NCI-H2081 treated with DMSO at 0.1 percent for 48 hours (cell line): ENCODE data around the gene NF1.
"Not testable (repeated sequence)": the region's sequence is repeated elsewhere in the genome, so short reads cannot be mapped to it uniquely, and the experiment has no call there.

Experiments
- DNase-seq: peaks from one replicate; lab custom pipeline; 2025; lab: John Stamatoyannopoulos, UW

Gene NF1

DNA sequence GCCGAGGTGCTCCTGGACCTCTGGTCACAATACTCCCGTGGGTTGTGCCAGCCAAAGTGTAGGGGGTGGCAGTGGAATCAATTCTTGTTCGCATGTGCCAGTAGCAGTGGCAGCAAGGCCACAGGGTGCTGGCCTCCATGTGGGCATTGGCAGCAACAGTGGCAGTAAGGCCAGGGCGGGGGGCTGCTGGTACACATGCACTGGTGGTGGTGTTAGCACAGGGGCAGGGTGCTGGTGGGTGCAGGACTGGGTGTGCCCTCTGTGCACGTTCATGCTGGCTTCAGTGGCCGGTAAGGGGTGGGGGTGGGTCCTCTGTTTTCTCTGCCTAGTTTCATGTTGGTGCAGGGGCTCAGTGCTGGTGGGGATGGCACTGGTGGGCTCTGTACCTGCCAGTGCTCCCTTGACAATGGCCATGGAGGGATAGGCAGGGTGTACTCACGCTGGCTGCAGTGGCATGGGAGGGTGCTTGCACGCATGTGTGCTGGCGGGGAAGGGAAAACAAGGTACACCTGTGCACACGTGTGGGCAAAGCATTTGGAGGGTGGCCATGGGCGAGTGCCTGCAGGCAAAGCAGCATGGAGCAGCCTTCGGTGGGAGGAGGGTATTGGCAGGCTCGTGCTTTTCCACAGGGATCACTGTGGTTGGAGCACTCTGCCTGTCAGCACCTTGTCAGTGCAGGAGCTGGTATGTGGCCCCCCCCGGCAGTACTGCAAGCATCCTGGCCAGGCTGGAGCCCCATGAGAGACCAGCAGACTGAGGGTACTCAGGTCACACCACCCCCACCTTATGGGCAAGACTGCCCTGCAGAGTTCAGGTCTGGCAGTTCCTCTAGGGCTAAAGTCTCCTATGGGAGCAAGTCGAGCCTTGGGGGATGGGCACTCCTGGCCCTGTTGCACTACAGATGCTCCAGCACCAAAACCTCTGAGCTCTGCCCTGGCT, 35.8 kb downstream of the NF1 start:
- no peak for DNase-seq

DNA sequence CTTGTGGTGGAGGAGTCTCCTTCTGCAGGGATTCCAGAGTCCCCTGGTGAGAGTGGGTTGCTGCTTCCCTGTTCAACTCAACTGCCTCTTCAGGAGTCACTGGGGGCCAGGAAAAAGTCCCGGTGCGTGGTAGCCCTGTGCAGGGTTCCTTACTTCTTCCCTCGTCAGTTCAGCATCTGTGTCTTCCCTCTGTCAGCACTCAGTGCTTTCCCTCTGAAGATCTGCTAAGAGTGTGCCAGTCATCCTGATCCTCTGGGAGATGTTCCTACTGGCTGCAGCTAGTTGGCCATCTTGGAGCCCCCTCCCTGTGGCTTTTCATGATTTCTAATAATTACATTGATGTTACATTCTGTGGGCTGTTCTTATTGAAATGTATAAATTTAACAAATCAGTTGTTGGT, 36.5 kb downstream of the NF1 start:
- DNase-seq = no peak

DNA sequence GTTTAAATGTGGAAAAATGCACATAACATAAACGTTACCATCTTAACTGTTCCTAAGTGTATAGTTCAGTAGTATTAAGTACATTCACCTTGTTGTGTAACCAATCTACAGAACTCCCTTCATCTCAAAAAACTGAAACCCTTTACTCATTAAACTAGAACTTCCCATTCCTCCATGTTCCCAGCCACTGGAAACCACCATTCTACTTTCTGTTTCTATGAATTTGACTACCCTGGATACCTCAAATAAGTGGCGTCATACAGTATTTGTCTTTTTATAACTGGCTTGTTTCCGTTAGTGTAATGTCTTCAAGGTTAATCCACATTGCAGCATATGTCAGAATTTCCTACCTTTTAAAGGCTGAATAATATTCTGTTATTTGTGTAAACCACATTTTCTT, 38.2 kb downstream of the NF1 start:
- no peak for DNase-seq

DNA sequence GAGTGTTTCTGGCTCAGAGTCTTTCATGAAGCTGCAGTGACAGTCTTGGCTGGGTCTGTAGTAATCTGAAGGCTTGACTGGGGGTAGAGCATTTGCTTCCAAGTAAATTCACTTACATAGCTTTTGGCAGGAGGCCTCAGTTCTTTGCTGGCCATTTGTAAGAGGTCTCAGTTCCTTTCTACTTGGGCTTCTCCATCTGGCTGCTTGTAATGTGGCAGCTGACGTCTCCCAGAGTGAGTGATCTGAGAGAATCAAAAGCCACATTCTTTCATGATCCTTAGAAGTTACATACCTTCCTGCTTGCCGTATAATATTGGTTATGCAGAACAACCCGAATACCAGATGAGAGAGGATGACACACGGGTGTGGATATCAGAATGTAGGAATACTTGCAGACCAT, 39.8 kb downstream of the NF1 start:
- DNase-seq = no peak

DNA sequence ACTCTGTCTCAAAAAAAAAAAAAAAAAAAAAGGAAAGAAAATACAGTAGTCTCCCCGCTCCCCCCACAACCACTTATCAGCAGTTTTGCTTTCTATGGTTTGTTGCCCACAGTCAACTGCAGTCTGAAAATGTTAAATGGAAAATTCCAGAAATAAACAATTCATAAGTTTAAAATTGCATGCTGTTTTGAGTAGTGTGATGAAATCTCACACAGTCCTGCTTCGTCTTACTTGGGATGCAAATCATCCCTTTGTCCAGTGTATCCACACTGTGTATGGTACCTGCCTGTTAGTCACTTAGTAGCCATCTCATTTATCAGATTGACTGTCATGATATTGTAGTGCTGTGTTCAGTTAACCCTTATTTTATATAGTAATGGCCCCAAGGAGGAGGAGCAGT, 41.5 kb downstream of the NF1 start:
- no peak for DNase-seq

DNA sequence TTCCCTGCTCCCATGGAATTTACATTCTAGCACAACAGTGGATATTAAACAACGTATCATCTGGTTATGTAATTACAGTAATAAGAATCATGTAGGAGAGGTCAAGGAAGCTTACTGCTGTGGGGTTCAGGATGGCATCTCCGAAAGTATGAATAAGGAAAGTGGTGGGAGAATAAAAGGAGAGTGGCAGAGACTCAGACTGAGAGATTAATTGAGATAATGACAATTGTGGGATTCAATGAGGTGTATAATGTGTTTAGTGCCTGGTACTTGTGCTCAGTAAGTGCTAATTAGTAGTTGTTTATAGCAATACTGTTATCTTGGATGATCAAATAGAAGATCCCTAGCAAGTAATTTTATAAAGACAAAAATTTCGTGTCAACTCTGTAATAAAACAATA, 45.3 kb downstream of the NF1 start:
- DNase-seq = no peak

DNA sequence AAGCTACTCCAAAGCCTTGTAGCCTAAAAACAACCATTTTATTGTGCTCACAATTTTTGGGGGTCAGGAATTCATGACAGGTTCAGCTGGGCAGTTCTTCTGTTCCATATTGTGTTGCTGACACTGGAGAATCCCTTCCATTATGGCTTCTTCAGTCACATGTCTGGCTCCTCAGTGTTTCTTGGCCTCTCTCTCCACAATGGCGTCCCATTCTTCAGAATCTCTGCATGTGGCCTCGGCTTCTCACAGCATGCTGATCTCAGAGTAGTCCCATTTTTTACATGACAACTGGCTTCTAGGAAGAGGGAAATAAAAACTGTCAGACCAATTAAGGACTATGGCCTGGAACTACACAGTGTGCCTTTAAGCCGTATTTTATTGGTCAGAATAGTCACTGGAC, 49.7 kb downstream of the NF1 start:
- DNase-seq = no peak

DNA sequence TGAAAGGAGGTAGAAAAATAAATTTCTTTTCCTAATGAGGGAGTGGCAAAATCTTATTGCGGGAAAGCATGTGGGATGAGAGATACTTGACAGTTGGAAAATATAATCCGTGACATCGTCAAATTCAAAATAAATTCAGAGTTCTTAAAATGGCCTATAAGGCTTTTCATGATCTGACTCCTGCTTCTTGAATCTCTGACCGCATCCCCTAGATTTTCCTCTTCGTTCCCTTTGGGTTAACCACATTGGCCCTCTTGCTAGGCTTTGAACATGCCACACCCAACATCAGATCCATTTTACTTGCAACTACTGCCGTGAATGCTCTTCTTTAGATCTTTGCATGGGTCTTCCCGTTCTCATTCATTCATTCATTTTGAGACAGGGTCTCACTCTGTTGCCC, 50.1 kb downstream of the NF1 start:
- DNase-seq = no peak

DNA sequence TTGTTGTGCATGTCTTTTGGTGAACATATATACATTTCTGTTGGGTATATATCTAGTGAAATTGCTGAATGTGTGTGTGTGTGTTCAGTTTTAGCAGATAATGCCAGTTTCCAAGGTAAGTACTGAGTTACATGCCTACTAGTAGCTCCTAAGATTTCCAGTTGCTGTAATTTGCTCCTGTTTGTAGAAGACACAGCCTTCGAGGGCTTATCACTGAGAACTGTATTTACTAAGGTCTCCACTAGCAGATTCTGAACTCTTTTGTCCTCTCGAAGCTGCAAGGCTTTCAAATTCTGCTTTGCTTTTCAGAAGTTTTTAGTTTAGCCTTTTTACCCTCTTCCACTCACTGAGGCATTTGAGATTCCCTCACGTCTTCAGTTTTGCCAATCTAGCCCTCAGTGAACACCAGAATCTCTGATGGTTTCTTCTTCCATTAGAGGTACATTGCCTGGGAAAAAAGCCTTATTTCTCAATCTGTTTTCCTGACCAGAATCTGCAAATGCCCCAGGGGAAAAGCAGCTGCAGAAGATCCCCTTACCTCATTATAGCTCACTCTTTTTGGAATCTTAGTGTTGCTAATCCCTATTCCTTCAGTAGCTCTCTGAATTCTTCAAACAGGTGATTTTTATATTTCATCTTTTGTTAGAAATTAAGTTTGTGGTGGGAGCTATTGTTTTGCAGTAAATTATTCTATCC, 52.9 kb downstream of the NF1 start:
- no peak for DNase-seq

DNA sequence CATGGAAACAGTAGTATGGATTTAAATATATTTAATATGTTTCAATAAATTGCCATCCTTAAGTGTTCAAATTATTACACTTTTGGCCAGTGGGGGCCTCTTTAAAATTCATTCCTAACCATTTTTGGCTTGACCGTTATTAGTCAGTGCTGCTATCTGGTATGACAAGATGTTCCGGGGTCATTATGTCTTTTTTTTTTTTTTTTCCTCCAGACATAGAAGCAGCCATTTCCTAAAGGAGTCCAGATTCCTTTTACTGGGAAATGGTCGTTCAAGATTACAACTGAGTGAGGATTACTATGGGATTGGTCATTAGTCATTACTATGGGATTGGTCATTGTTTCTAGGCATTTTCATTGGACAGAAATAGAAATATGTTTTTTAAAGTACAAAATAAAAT, 53.4 kb downstream of the NF1 start:
- no peak for DNase-seq

DNA sequence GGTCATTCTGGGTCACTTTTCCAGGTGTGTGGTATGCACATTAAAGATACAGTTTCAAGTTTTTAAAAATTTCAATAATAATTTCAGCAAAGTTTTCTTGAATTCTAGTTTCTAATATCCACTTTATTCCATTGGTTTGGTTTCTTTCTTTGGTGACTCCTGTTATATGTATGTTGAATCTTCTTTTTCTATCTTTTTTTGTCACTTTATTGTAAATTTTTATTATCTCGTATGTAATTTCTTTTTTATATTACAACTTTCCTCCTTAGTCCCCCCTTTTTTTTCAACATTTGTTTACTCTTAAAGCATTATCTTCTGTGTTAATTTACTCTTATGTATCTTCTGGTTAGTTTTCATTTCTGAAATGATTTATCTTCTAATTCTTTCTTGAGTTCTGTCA, 57.5 kb downstream of the NF1 start:
- no peak for DNase-seq

DNA sequence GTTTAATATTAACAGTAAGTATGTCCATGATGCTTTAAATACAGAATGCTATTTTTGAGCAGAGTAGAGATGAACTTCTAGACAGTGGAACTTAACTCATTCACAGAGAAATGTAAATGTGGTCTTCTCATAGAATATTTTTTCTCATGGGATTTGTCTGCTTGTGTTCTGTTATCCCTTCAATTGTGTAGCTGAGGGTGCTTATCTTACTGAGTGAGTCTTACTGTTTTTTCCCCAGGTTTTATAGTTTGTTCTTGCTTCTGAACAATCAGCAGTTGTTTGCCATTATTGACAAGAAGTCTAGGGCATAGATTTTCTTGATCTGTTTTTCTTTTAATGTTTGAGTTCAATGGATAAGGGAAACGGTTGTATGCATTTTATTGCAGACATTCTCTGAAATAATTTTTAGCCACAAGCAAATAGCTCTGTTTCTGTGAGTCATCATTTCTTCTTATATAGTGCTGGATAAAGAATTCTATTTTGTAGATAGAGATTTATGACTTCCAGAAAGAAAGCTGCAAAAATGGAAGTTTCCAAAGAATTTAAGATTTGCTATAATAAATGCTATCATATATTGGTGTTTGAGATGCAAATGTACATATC, 60.5 kb downstream of the NF1 start:
- DNase-seq = no peak

DNA sequence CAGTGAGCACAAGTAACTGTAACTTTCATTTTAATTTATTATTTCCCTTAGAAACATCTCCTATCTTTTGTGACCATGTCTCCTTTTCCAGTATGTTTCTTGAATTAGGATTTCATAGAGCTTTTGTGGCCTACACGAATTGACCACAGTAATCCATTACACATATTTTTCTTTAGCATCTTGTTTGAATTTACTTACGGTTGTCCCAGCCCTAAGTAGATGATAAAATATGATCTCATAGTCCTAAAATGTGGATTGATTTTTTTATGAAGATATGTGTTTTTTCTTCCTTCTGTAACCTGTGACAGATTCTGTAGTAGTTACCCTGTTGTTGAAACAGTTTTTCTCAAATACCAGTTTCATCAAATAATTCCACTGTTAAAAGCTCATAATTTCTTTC, 61.5 kb downstream of the NF1 start:
- no peak for DNase-seq

DNA sequence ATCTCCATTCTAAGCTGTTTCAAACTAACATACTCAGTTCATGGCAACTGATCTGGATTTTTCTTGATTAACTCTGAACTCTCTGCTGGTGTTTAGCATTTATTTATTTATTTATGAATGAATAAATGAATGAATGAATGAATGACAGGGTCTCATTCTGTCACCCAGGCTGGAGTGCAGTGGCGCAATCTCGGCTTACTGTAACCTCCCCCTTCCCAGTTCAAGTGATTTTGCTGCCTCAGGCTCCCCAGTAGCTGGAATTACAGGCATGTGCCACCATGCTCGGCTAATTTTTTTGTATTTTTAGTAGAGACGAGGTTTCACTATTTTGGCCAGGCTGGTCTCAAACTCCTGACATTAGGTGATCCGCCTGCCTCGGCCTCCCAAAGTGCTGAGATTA, 62.1 kb downstream of the NF1 start:
- DNase-seq = not testable (repeated sequence)

DNA sequence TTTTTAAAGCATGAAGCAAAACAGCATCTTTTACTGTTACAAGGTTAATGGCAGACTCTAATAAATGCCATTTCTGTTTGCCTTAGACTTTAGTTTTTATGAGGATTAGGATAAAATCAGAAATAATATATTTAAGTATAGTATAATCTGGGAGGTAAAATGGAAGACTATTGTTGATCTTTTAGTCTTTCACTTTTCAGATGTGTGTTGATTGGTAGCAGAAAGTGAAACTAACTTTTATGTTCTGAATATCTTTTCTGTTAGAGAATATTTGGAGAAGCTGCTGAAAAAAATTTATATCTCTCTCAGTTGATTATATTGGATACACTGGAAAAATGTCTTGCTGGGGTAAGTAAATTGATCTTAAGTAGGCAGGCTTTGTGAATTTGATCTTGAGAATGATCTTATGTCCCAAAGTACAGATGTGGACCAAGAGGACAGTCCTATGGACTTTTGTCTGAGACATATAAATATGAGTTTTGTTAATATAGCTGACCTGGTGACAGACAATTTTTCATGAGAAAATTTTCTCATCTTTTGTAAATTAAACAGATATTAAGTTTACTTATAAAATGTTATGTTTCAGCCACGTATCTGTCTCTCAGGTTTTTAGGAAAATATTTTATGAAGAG, 64.1 kb downstream of the NF1 start:
- no peak for DNase-seq

DNA sequence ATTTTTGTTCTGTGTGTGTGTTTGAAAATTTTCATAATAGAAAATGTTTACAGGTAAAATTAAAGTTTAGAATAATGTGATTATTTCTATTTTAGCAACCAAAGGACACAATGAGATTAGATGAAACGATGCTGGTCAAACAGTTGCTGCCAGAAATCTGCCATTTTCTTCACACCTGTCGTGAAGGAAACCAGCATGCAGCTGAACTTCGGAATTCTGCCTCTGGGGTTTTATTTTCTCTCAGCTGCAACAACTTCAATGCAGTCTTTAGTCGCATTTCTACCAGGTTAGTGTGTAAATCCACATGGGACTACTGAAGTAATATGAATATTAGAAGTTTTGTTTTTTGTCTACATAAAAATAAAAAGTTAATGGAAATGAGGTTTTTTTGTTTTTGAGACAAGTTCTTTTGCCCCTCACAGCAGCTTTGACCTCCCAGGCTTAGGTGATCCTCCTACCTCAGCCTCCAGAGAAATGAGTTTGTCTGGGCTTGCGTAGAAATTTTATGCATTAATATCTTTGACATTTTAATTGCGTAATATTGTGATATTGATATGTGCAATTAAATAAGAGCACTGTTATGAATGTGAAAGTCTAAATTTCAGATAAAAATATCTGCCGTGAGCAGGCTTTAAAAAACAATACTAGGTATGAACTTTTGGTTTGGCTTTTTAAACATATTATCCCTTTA, 68.5 kb downstream of the NF1 start:
- no peak for DNase-seq

DNA sequence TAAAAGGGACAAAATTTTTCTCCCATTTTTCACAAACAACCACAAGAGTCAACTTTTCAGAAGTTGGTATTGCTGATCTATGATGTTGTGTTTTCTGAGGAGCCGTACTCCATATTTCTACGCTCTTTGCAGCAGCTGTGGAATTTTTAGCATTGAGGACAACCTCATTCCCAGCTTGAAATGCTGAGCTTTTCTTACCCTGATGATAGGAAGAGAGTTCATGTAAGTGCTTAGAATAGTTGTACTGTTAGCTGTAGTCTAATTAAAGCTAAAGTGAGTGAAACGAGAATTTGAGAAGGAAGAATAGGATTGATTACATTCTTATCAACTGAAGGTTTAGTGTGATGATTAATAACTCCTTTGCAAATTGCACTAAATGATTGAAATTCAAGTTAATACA, 72.3 kb downstream of the NF1 start:
- no peak for DNase-seq

DNA sequence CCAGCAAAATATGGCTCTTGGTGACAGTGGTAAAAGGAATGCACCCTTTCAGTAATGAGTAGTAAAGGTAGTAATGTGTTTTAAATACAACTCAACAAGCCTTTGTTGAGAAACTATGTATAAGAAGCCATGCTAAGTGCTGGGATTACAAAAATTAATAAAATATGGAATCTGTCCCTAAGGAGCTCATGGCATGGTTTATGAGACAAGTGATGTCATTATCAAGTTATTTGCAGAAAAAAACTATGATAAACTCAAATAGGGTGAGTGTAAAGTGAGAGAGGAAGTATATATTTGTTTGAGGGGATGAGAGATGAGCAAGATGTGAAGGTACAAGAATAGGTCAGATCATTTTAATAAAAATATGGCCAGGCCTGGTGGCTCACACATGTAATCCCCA, 76.9 kb downstream of the NF1 start:
- no peak for DNase-seq

DNA sequence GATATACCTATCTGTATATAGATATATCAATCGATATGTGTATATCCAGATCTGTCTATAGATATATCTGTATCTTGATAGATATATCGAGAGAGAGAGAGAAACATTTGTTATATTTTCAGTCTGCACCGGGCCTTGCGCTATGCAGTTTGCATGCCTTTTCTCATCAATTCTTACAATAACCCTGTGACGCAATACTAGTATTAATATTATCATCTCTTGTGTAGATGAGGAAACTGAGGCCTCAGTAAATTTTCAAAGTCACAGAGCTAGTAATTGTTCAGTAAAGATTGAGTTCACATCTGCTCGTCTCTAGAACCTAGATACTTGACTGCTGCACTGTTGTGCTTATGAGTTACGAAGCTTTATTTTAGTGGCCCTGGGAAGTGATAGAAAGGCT, 77.6 kb downstream of the NF1 start:
- DNase-seq = no peak

DNA sequence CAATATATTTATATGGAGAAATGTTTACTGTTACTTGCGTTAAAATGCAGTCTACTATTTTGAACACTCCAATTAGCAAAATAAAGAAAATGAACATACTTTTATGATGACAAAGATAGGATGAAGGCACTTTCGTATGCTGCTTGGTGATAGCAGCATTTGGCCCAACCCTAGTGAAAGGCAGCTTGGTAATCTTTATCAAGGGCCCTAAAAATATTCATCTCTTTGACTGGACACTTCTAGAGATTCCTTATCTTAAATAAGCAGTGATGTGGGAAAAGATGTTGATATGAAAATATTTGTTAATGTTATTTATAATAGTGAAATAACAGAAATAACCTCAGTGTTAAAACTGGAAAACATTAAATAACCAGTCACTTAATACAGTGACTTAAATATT, 79.4 kb downstream of the NF1 start:
- DNase-seq = no peak

DNA sequence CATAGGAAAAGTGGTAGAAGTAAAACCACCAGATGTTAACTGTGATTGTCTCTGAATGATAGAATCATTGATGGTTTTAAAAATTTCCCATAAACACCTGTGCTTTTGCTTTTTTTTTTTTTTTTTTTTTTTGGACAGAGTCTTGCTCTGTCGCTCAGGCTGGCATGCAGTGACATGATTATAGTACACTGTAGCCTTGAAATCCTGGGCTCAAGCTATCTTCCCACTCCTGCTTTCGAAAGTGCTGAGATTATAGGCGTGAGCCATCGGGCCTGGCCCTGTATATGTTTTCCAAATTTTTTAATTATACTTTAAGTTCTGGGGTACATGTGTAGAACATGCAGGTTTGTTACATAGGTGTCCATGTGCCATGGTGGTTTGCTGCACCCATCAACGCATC, 80.5 kb downstream of the NF1 start:
- no peak for DNase-seq

DNA sequence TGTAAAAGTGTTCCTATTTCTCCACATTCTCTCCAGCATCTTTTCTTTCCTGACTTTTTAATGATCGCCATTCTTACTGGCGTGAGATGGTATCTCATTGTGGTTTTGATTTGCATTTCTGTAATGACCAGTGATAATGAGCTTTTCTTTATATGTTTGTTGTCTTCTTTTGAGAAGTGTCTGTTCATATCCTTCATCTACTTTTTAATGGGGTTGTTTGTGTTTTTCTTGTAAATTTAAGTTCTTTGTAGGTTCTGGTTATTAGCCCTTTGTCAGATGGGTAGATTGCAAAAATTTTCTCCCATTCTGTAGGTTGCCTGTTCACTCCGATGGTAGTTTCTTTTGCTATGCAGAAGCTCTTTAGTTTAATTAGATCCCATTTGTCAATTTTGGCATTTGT, 81.4 kb downstream of the NF1 start:
- not testable (repeated sequence) for DNase-seq
